ENCODE data around the gene PIM3. TPM values are rescaled to one million over a fixed set of nuclear protein-coding genes. Genes with fewer than 3 reads are reported as not detected.

PIM3 gene
- total RNA-seq, 1 donor from 2014 or later: 197 TPM

Other genes starting within 250 kb of the PIM3 start
- gene BRD1, start 132.9 kb upstream of the PIM3 start, total RNA-seq: 22.8 and 30.9 TPM in 2 replicates
- 19.0 and 25.9 TPM in 2 replicates for gene ZBED4, start 106.9 kb upstream of the PIM3 start, total RNA-seq
- gene ALG12, start 42.3 kb upstream of the PIM3 start, total RNA-seq: 10.3 and 14.5 TPM in 2 replicates
- gene CRELD2, start 42.1 kb upstream of the PIM3 start, total RNA-seq: 67.8 and 84.8 TPM in 2 replicates
- not detected in 2 replicates for gene IL17REL, start 52.0 kb downstream of the PIM3 start, total RNA-seq
- not detected in 2 replicates for gene TTLL8, start 97.5 kb downstream of the PIM3 start, total RNA-seq
- gene MLC1, start 124.7 kb downstream of the PIM3 start, total RNA-seq: not detected in 2 replicates
- gene MOV10L1, start 129.2 kb downstream of the PIM3 start, total RNA-seq: 2.1 and 11.7 TPM in 2 replicates
- gene PANX2, start 210.0 kb downstream of the PIM3 start, total RNA-seq: 1.1 and 1.7 TPM in 2 replicates
- gene TRABD, start 225.1 kb downstream of the PIM3 start, total RNA-seq: 39.9 and 45.0 TPM in 2 replicates
- gene SELENOO, start 240.2 kb downstream of the PIM3 start, total RNA-seq: 26.2 and 29.3 TPM in 2 replicates